HuH-7.5 (cell line): ENCODE data around the gene AGBL4.
"Not testable (repeated sequence)": the region's sequence is repeated elsewhere in the genome, so short reads cannot be mapped to it uniquely, and the experiment has no call there.

Experiments
- DNase-seq: peaks from one replicate; pipeline ENCODE4 v3.0.0; 2011; ENCODE audit warnings: low spot score

The AGBL4 gene

DNA sequence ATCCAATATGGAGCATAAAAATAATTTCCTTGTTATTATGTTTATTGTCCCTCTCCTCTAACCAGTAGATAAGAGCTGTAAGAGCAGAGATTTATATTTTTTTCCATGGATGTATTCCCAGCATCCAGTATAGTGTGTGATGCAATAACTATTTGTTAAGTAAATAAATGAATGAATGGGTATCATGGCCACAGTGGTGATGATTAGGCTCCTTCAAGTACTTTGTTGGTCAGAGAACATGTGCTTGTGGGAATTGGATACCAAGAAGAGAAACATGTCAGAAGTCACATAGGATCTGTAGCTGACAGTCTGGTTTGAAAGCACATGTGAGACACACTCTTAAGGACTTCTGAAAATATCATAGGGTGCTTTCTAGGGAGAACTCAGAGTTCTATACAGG, 588.5 kb downstream of the AGBL4 start:
- no peak for DNase-seq

DNA sequence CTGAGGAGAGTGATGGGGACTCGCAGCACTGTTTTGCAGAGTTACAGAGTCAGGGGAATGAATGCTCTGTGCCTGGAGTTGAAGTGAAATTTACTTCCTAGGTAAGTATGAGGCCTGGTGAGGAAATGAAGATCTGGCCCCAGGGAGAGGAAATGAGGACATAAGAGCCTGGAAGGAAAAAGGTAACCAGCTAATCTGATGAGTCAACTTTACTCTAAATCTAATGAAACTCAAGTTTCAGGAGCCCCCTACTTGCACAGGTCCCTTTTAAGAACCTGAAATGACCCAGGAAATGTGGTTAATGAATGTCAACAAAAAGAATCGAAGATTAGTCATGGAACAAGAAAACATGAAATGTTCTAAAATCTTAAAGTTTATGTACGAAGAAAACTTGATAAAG, 599.0 kb downstream of the AGBL4 start:
- no peak for DNase-seq

DNA sequence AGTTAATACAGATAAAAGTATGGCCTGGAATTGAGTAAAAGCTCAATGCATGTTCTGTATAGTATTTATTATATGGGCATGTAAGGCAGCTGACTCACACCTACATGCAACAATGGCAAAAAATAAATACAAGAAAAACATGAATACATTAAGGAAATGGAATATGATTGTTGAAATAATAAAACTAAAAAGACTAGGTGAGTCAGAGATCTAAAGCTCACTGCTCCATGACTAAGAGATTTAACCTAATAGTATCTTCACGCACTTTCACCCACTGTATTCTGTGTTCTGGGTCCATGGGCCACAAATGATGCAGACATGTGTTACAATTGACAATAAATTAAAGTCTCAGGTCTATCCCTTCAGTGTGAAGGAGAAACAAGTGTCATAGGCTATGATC, 607.0 kb downstream of the AGBL4 start:
- no peak for DNase-seq

DNA sequence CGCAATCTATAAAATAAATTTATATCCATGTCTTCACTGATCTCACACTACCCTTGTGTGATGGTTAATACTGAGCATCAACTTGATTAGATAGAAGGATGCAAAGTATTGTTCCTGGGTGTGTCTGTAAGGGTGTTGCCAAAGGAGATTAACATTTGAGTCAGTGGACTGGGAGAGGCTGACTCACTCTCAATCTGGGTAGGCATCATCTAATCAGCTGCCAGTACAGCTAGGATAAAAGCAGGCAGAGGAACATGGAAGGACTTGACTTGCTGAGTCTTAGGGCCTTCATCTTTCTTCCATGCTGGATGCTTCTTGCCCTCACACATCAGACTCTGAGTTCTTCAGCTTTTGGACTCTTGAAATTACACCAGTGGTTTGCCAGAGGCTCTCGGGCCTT, 615.4 kb downstream of the AGBL4 start:
- no peak for DNase-seq

DNA sequence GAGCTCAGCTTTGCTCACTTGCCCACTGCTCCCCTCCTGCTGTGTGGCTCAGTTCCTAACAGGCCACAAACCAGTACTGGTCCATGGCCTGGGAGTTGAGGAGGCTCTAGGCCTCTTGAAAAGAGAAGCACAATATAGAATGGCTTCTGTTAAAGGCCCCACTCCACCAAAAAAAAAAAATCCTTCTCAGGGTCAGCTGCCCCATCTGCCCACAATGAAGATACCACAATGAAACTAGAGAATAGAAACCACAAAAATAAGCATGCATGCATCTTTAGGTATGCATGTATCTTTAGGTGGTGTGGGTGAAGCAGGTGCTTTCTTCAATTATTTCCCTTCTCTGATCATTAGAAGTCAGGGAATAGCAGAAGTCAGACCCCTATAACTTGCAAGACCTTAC, 626.7 kb downstream of the AGBL4 start:
- no peak for DNase-seq

DNA sequence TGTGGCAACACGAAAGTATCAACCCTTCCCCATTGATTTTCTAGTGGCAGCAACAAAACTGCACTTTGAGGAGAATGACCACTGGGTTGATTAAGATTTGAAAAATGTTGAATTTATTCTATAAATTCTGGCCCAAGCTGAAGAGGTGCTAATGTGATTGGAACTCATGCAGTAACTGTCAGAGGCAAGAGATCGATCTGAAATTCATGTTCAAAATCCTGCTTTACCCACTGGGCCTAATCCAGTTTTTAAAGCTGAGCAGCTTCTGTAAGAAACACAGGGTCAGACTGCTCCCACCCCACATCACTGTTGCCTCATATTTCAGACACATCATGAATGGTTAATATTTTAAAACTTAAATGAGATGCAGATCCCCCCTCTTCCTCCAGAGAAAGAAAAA, 629.6 kb downstream of the AGBL4 start:
- DNase-seq: no peak

DNA sequence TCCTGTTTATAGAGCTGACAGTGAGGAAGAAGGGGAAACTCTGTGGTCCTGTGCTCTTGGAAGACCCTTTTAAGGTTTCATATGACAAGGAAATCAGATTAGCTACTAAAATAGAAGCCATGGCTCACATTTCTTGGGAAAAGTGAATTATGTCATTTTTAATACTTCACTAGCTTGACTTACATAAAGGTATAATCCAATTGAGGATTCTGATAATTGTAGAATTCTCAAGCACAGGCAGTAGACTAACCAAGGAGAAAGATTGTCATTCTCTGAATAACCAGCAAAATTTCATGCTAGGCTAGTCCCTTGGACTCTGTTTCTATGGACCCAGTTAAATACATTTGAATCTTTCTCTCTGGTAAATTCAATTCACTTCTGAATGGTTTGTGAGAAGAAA, 634.1 kb downstream of the AGBL4 start:
- no peak for DNase-seq

DNA sequence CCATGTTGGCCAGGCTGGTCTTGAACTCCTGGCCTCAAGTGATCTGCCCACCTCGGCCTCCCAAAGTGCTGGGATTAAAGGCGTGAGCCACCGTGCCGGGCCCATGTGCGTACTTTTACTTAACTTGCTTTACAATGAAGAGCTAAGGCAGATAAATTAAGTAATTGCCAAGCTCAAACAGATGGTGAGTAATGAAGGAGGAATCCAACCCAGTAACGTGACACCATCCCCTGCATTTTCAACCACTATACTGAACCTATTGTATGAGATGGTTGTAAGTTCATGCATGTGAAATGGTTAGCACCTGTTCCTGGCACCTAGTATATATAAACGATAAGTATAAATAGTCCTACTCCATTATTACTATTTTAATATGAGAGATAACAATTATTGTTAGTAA, 659.1 kb downstream of the AGBL4 start:
- DNase-seq: no peak

DNA sequence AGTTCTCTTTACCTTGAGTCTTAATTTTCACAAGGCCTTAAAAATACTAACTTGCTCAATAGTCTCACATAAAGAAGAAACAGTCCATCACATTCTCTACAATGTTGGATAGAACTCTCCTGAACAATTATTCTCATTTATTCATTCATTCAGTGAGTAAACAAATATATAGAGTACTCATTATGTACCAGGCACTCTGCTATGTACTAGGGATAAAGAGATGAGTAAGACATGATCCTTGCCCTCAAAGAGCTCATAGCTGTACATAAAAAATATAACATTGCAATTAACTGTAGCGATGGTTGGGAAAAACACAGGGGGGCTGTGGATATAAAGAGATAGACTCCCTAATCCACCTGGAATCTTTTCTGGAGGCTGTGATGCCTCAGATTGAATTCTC, 660.1 kb downstream of the AGBL4 start:
- no peak for DNase-seq

DNA sequence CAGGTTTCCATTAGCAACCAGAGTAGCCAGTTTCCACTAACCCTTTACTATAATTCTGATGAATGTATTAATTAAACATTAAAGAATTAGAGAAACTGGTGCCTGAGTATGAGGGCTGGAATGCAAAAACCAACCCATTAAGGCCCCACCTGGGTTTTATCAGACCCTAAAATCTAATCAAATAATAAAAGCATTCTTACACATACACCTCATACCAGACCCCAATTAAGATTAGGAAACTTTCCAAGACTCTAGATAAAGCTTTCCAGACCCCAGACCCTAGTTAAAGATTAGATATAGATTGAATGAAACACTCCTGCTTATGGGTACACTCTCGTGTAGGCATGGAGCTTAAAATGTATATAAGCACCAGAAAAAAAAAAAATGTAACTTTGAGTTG, 665.7 kb downstream of the AGBL4 start:
- DNase-seq: no peak

DNA sequence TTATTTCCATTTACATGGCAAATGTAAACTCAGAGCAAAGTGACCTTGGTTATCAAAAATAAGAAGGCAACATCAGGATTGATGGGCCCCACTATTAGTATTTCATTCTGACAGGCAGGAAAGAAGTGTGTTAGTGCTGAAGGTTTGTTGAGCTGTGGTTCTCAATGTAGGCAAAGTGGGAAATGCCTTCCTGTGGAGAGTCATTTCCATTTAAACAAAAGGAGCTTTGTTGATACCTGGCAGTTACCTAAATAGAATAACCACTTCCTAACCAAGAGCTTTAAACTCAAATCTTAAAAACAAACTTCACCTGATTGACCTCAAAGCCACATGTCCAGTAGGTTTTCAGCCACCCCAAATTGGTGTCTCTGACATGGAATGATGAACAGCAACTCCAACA, 667.2 kb downstream of the AGBL4 start:
- DNase-seq: no peak

DNA sequence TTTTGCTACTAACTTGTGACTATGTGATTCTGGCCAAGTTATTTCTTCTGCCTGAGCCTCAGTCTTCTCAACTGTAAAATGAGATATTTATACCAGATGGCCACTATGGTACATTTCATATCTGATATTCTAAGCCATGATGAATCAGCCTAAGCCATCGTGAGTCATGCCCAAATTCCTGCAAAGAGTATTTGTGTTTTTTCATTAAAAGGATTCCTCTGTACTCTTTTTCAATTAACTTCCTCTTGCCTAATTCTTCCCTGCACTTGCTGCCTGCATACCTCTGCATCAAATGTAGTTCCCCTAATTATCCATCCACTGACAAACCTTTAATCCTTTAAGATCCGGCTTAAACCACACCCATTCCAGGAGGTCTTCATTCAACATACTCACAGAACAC, 672.0 kb downstream of the AGBL4 start:
- no peak for DNase-seq

DNA sequence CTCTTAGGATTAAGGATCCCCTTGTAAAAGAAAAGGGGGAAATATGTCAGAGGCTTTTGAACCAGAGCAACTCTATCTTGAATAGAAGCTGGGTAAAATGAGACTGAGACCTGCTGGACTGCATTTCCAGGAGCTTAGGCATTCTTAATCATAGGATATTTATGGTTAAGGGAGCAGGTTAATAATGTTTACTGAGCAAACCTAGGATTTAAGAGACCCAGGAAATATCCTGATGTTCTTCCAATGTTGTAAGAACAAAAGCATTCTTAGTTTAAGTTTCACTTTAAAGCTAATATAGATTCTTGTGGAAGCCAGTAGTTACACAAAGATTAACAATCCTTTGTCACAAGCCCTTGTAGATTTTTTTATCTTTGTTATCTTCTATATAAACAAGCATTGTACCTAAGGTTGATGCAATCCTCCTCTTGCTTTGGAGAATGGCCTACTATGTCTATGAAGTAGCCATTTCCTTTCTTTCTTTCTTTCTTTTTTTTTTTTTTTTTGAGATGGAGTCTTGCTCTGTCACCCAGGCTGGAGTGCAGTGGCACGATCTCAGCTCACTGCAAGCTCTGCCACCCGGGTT, 676.9 kb downstream of the AGBL4 start:
- DNase-seq: no peak

DNA sequence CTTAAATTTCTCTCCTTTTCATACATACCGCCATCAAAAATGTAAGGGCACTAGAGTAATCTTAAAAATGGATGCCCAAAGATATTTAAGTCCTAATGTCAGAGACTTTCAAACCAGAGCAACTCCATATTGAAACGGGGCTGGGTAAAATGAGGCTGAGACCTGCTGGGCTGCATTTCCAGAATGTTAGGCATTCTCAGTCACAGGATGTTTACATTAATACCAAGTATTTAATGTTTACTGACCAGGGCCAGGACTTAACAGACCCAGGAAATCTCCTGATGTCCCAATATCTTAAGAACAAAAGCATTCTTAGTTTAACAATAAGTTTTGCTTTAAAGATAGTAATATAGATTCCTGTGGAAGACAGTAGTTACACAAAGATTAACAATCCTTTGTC, 683.2 kb downstream of the AGBL4 start:
- no peak for DNase-seq

DNA sequence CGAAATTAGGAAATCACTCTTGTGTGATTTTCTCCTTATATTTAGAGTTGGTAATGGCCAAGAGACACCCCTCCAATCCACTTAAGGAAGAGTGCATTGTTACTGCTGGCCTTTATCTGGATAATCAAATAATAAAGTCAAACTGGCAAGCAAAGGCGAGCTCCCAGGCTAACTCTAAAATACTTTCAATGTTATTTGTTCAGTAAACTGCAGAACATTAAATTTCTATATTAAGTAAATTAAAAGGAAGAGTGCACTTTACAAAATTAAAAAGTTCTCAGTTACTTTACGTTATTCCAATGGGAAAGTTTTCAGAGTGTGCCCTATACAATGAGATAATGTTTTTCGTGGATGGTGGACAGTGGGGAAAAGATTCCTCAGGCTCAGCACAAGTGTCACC, 684.7 kb downstream of the AGBL4 start:
- DNase-seq: no peak

DNA sequence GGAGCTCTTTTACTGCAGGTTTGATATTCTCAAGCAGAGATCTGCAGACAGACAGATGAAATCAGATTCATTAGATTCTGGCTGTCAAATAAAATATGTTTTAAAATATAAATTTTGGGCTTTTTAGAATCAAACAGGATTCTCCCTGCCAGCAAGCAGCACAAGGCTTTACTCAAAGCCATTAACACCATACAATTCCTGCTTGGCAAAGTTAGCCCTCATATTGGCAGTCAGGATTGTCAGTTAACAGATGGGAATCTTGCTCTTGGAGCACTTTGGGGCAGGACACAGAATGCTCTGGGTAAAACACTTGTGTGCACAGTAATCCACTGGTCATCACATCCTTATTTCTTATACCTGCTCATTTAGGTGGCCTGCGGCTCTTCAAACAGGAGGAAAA, 686.5 kb downstream of the AGBL4 start:
- no peak for DNase-seq

DNA sequence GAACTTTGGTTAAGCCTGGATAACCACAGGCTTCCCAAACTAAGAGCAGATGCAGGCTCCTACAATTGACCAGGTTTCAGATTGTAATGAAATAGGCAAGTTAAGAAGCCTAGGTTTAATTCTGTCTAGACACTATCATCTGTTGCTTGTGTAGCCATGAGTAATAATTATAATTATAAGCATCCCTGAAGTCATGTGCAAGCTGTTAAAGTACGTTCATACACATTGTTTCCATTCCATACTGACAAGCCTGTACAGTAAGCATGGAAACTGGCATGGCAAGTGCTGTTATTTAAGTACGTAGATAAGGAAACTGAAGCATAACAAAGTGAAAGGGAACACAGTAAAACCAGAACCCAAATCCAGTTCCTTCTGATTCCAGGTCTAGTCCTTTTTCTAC, 689.8 kb downstream of the AGBL4 start:
- no peak for DNase-seq

DNA sequence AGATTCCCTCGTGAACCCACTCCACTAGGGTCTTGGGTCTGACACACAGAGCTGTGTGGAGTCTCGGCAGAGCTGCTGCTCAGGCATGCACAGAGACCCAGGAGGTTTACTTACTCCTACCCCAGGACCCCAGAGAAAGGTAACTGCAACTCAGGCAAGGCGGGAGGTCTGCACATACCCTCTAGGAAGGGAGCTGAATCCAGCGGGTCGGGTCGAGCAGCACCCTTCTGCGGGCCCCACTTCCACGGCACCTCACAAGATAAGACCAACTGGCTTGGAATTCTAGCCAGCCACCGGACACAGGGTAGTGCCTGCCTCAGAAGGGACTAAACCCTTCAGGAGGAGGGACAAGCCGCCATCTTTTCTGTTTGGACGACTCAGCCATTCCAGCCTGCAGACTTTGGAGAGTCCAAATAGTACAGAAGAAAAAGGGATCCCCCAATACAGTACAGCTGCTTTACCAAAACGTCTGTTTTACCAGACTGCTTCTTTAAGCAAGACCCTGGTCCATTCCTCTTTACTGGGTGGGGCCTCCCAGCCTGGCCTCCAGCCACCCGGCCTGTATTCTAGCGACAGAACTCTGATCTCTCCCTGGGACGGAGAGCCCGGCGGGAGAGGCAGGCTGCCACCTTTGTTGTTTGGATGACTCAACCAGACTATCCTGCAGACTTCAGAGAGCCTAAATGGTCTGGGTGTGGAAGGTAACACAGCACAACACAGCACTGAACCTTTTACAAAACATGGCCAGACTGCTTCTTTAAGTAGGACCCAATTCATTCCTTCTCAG, 692.5 kb downstream of the AGBL4 start:
- no peak for DNase-seq

DNA sequence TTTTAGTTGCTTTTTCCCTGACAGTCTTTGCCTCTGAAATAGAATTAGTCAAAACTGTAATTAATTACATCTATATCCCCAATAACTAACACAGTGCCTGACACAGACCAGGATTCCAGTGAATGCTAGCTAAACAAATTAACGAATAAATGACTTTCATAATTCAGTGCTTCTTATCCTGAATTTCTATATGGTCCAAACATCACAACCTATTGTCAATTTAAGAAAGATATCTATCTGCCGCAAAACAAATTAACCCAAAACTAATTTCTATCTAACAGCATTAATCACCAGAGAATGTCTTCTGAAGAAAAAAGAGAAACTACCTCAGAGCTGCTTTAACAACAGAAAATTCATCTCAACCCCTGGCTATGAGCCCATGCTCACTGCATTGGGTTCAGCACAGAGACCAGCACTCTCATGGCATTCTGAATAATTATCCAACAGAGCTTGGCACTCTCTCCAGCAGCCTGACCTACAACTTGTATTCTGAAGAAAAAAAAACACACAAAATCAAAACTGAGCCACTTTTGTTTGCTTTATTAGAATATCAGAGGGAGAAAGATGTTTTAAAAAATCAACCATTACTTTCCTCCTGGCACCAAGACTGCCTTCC, 699.7 kb downstream of the AGBL4 start:
- DNase-seq: no peak

DNA sequence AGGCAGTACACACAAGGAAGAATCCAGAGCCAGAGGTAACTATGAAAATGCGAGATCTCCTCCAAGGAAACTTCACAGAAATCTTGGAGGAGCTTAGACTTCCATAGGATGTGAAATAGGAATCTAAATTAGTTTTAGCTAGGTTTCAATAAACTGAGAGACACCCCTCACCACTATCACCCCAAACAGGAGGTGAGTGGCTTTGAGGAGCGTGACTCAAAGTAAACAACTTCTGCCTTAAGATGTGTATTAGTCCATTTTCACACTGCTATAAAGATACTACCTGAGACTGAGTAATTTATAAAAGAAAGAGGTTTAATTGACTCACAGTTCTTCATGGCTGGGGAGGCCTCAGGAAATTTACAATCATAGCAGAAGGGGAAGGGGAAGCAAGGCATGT, 703.3 kb downstream of the AGBL4 start:
- DNase-seq: not testable (repeated sequence)

DNA sequence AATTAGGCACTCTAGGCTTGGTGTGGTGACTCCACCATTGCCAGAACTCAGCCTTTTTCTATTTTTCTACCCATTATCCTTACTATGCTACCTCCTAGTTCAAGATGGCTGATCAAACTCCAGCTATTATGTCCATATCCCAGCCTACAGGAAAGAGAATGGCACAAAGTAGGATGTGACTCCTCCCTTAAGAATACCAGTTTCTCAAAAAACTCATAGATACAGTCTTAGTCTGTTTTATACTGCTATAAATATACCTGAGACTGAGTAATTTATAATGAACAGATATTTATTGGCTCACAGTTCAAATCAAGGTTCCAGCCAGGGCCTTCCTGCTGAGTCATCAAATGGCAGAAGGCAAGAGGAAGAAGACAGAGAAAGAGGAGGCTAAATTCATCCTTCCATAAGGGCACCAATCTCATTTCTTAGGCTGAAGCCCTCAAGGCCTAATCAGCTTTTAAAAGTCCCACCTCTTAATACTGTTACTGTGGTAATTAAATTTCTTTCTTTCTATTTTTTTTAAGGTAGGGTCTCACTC, 704.3 kb downstream of the AGBL4 start:
- DNase-seq: no peak

DNA sequence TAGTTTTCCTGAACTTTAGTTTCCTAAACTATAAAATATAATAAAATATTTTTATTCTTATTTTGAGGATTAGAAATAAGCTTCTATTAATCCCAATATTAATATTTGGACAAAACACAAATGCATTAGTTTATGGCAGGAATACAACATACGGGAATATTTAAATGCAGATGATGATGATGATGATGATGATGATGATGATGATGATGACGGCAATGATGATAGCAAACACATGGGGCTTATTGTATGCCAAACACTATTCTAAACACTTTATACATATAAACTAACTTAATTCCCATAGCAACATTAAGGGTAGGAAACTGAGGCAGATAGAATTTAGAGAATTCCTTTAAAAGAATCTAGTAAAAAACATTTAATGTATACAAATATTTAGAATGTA, 705.5 kb downstream of the AGBL4 start:
- no peak for DNase-seq

DNA sequence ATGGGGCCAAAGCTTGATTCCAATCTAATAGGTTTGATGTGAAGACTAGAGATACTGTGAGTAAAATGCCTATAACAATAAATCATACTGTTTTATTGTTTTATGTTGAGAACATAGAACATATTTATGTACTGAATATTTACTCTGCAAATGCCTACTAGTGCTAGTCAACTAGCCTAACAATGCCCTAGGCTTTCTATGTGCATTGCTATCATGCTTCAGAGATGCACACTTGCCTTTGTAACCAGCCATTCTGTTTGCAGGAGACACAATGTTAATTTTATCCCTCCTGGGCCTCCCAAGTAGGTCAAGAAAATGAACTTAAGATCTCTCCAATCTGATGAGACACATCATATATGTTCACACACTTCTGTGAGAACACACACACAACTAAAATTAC, 716.3 kb downstream of the AGBL4 start:
- no peak for DNase-seq
